Osteocyte (in vitro differentiated cells): ENCODE results near the gene CATSPERD. TPM values are rescaled to one million over a fixed set of nuclear protein-coding genes. Genes with fewer than 3 reads are reported as not detected.

Experiments
- DNase-seq: peaks from one replicate; pipeline ENCODE4 v3.0.0; 2021; ENCODE audit warnings: mixed read lengths; ENCODE audit not compliant: unreplicated experiment; ENCODE audit errors: extremely low spot score
- H3K27ac Mint-ChIP-seq: one replicate; pipeline ENCODE4 v1.8.0; 2021; ENCODE audit warnings: mild to moderate bottlenecking, mixed read lengths; ENCODE audit not compliant: unreplicated experiment
- H3K27me3 Mint-ChIP-seq: one replicate; pipeline ENCODE4 v1.8.0; 2021; ENCODE audit warnings: mixed read lengths; ENCODE audit not compliant: unreplicated experiment
- H3K36me3 Mint-ChIP-seq: one replicate; pipeline ENCODE4 v1.8.0; 2021; ENCODE audit warnings: mixed read lengths; ENCODE audit not compliant: unreplicated experiment
- H3K4me1 Mint-ChIP-seq: one replicate; pipeline ENCODE4 v1.8.0; 2021; ENCODE audit warnings: mixed read lengths; ENCODE audit not compliant: unreplicated experiment
- H3K4me3 Mint-ChIP-seq: one replicate; pipeline ENCODE4 v1.8.0; 2021; ENCODE audit warnings: mild to moderate bottlenecking, moderate library complexity, mixed read lengths; ENCODE audit not compliant: unreplicated experiment
- H3K9me3 Mint-ChIP-seq: one replicate; pipeline ENCODE4 v1.8.0; 2021; ENCODE audit warnings: mixed read lengths; ENCODE audit not compliant: unreplicated experiment
- CTCF ChIP-seq: fragments of 200-600 bp; sonication (generic); IDR thresholded peaks from 2 replicates; pipeline ENCODE4 v1.5.0; 2021; ENCODE audit warnings: antibody characterized with exemption, mild to moderate bottlenecking, moderate library complexity
- total RNA-seq: library from RNA; stranded (reverse); gene quantifications from 2 replicates; pipeline ENCODE4 v1.2.1, GENCODE V29; 2021

The CATSPERD gene
- total RNA-seq, 1 donor from 2014 or later: not detected

- no peaks in the 10 kb centered on the region for H3K4me1 Mint-ChIP-seq
- H3K9me3 Mint-ChIP-seq: no peaks in the 10 kb centered on the region
- no peaks in the 10 kb centered on the region for H3K27me3 Mint-ChIP-seq
- no peak for DNase-seq
- H3K36me3 Mint-ChIP-seq: no peaks in the 10 kb centered on the region
- no peak overlapping the region for H3K27ac Mint-ChIP-seq
- TF ChIP-seq CTCF: no peak
- H3K4me3 Mint-ChIP-seq: no peak overlapping the region
These were observed 42.3 kb downstream of the CATSPERD start for GRCh38 chr19:5762608-5763217.

GRCh38 chr19:5765220-5765619 is 44.8 kb downstream of the CATSPERD start:
- H3K9me3 Mint-ChIP-seq: no peaks in the 10 kb centered on the region
- DNase-seq: no peak
- no peak overlapping the region for H3K27ac Mint-ChIP-seq
- no peaks in the 10 kb centered on the region for H3K27me3 Mint-ChIP-seq
- TF ChIP-seq CTCF: no peak
- no peak overlapping the region for H3K4me3 Mint-ChIP-seq
- H3K36me3 Mint-ChIP-seq: no peaks in the 10 kb centered on the region
- H3K4me1 Mint-ChIP-seq: no peaks in the 10 kb centered on the region

GRCh38 chr19:5767949-5768348 is 47.5 kb downstream of the CATSPERD start:
- no peak for DNase-seq
- Mint-ChIP-seq H3K27ac (no peak overlapping the region), H3K36me3 (no peaks in the 10 kb centered on the region), H3K4me1 (no peaks in the 10 kb centered on the region), H3K9me3 (no peaks in the 10 kb centered on the region), H3K4me3 (no peak overlapping the region), H3K27me3 (no peaks in the 10 kb centered on the region)
- no peak for TF ChIP-seq CTCF

- Mint-ChIP-seq H3K36me3 (no peaks in the 10 kb centered on the region), H3K27me3 (no peaks in the 10 kb centered on the region), H3K9me3 (no peaks in the 10 kb centered on the region), H3K4me3 (no peak overlapping the region), H3K4me1 (no peaks in the 10 kb centered on the region), H3K27ac (no peak overlapping the region)
- DNase-seq: no peak
- no peak for TF ChIP-seq CTCF
These were observed 52.0 kb downstream of the CATSPERD start for GRCh38 chr19:5772416-5772815.

GRCh38 chr19:5773276-5773675 is 52.8 kb downstream of the CATSPERD start:
- Mint-ChIP-seq H3K27me3 (no peaks in the 10 kb centered on the region), H3K36me3 (no peaks in the 10 kb centered on the region), H3K27ac (peak overlapping the region; percentile 77), H3K9me3 (no peaks in the 10 kb centered on the region), H3K4me1 (no peaks in the 10 kb centered on the region), H3K4me3 (no peak overlapping the region)
- DNase-seq: no peak
- TF ChIP-seq CTCF: no peak
